Common myeloid progenitor, CD34-positive (primary cell): ENCODE data around the gene ATF7IP2.
"Not testable (repeated sequence)": the region's sequence is repeated elsewhere in the genome, so short reads cannot be mapped to it uniquely, and the experiment has no call there.

Experiments used
- CTCF ChIA-PET: fragments of 350-600 bp; sonication (Branson Sonifier 250); formaldehyde crosslinking; loops from one replicate; lab custom pipeline; 2021; ENCODE audit warnings: antibody characterized with exemption; lab: Charles Lee
- POLR2A ChIA-PET: fragments of 350-600 bp; sonication (Branson Sonifier 250); formaldehyde crosslinking; loops from one replicate; lab custom pipeline; 2021; ENCODE audit warnings: antibody characterized with exemption; lab: Charles Lee
- DNase-seq, 3 donors: peaks; one replicate each; pipeline versions ENCODE4 v3.0.0 to v3.0.0-alpha.2; 2013
- H3K27ac ChIP-seq, 2 experiments: 1 replicate in 1 of 2; 2 replicates in 1 of 2; pipeline ENCODE4 v1.7.0; 2013; ENCODE audit warnings: inconsistent platforms in 2 of 2, low read length in 2 of 2, mild to moderate bottlenecking in 2 of 2, low read depth in 1 of 2, moderate library complexity in 1 of 2; ENCODE audit not compliant: severe bottlenecking in 2 of 2, insufficient read depth in 1 of 2, poor library complexity in 1 of 2
- H3K27me3 ChIP-seq, 5 experiments: replicated peaks in 2 of 5; 1 replicate in 3 of 5; 2 replicates in 2 of 5; pipeline versions ENCODE4 v1.6.1 to v1.7.0; 2013; ENCODE audit warnings: low read length in 4 of 5, mild to moderate bottlenecking in 2 of 5, moderate library complexity in 2 of 5, inconsistent platforms in 1 of 5; ENCODE audit not compliant: insufficient read depth in 5 of 5, control insufficient read depth in 4 of 5
- H3K36me3 ChIP-seq, 4 experiments: 1 replicate in 2 of 4; 2 replicates in 2 of 4; pipeline versions ENCODE4 v1.6.1 to v1.7.0; 2013; ENCODE audit warnings: low read length in 3 of 4, control low read depth in 1 of 4, mild to moderate bottlenecking in 1 of 4; ENCODE audit not compliant: control insufficient read depth in 4 of 4, insufficient read depth in 4 of 4
- H3K4me1 ChIP-seq, 4 experiments: 1 replicate in 3 of 4; 2 replicates in 1 of 4; pipeline versions ENCODE4 v1.6.1 to v1.7.1; 2013; ENCODE audit warnings: low read length in 3 of 4, mild to moderate bottlenecking in 3 of 4, control low read depth in 1 of 4, inconsistent platforms in 1 of 4, moderate library complexity in 1 of 4; ENCODE audit not compliant: control insufficient read depth in 4 of 4, insufficient read depth in 4 of 4; ENCODE audit errors: control extremely low read depth in 1 of 4
- H3K4me3 ChIP-seq, 7 experiments: 1 replicate in 4 of 7; 2 replicates in 3 of 7; pipeline versions ENCODE4 v1.5.1 to v1.7.0; 2013; ENCODE audit warnings: mild to moderate bottlenecking in 7 of 7, low read length in 6 of 7, moderate library complexity in 6 of 7, inconsistent platforms in 2 of 7, low read depth in 2 of 7, control low read depth in 1 of 7; ENCODE audit not compliant: insufficient read depth in 4 of 7, control insufficient read depth in 1 of 7; ENCODE audit errors: extremely low read depth in 1 of 7
- H3K9me3 ChIP-seq, 5 experiments: 1 replicate in 4 of 5; 2 replicates in 1 of 5; pipeline versions ENCODE4 v1.6.1 to v1.7.1; 2013; ENCODE audit warnings: low read length in 4 of 5, mild to moderate bottlenecking in 2 of 5, inconsistent platforms in 1 of 5, low read depth in 1 of 5, moderate library complexity in 1 of 5; ENCODE audit not compliant: control insufficient read depth in 4 of 5, insufficient read depth in 2 of 5; ENCODE audit errors: control extremely low read depth in 1 of 5
- WGBS: methylation state at CpG from one replicate; pipeline ENCODE4 v1.1.5; 2013; ENCODE audit not compliant: insufficient coverage; 5-methylcytosine and 5-hydroxymethylcytosine counted together

ATF7IP2 gene

GRCh38 chr16:10362077-10362863 is 23.6 kb upstream of the ATF7IP2 start:
- CTCF ChIA-PET: interaction anchor here (1.1 to 1.7 kb wide), 4 partner anchors 11 to 48 kb away, joined by 4 to 7 read pairs (median 5); partner anchors contain the start of gene ATF7IP2
- H3K36me3 ChIP-seq: no peaks in the 10 kb centered on the region
- H3K4me1 ChIP-seq: peaks cover 4 to 9% (median 8%) of the 10 kb centered on the region in 4 experiments
- POLR2A ChIA-PET: interaction anchor here (0.6 to 1.3 kb wide), 3 partner anchors 24 to 505 kb away, joined by 3 to 8 read pairs (median 6); partner anchors contain the start of gene ATF7IP2
- H3K27me3 ChIP-seq: no peaks in the 10 kb centered on the region
- H3K4me3 ChIP-seq: peak overlapping the region in 2 of 7 experiments; percentile 25 to 40
- peak; percentile 93 to 99 (median 98) for DNase-seq
- H3K9me3 ChIP-seq: peaks cover 0 to 8% (median 5%) of the 10 kb centered on the region in 5 experiments
- 0% methylated on average over 3 of the region's 9 CpGs for WGBS
- peak overlapping the region; percentile 58 to 77 for H3K27ac ChIP-seq

GRCh38 chr16:10362864-10363197 is 23.0 kb upstream of the ATF7IP2 start:
- peak overlapping the region in 1 of 2 experiments; percentile 77 for H3K27ac ChIP-seq
- not testable (repeated sequence) for H3K36me3 ChIP-seq, H3K27me3 ChIP-seq, H3K4me3 ChIP-seq, DNase-seq, H3K9me3 ChIP-seq, H3K4me1 ChIP-seq
- POLR2A ChIA-PET: interaction anchor here (0.6 to 1.3 kb wide), 2 partner anchors 23 to 218 kb away, joined by 6 to 8 read pairs; partner anchors contain the start of gene ATF7IP2
- CTCF ChIA-PET: interaction anchor here (0.9 to 1.7 kb wide), 5 partner anchors 11 to 48 kb away, joined by 4 to 7 read pairs (median 5); partner anchors contain the start of gene ATF7IP2
- WGBS: 94% methylated on average over 3 of the region's 4 CpGs

GRCh38 chr16:10366619-10367018 is 19.2 kb upstream of the ATF7IP2 start:
- H3K27me3 ChIP-seq, CTCF ChIA-PET, DNase-seq, H3K36me3 ChIP-seq, H3K27ac ChIP-seq, H3K4me1 ChIP-seq, H3K4me3 ChIP-seq: not testable (repeated sequence)
- H3K9me3 ChIP-seq: peaks cover 0 to 14% (median 10%) of the 10 kb centered on the region in 5 experiments
- WGBS: 97% methylated on average over 3 of the region's 8 CpGs
- POLR2A ChIA-PET: interaction anchor here (0.6 kb wide), 1 partner anchor 15 kb away, joined by 4 read pairs; no protein-coding TSS in a partner anchor

GRCh38 chr16:10367616-10368188 is 18.2 kb upstream of the ATF7IP2 start:
- ChIA-PET CTCF (interaction anchor here (0.6 kb wide), 1 partner anchor 61 kb away, joined by 3 read pairs; no protein-coding TSS in a partner anchor), POLR2A (interaction anchor here (0.7 kb wide), 1 partner anchor 60 kb away, joined by 3 read pairs; no protein-coding TSS in a partner anchor)
- peaks cover 4 to 7% (median 5%) of the 10 kb centered on the region in 4 experiments for H3K4me1 ChIP-seq
- no CpG with 5 or more reads among the region's 5 CpGs for WGBS
- H3K4me3 ChIP-seq: no peak overlapping the region
- no peak overlapping the region for H3K27ac ChIP-seq
- H3K27me3 ChIP-seq: no peaks in the 10 kb centered on the region
- no peak for DNase-seq
- peaks cover 0 to 15% (median 6%) of the 10 kb centered on the region in 5 experiments for H3K9me3 ChIP-seq
- no peaks in the 10 kb centered on the region for H3K36me3 ChIP-seq

- no peaks in the 10 kb centered on the region for H3K36me3 ChIP-seq
- 100% methylated on average over 2 of the region's 2 CpGs for WGBS
- no peak overlapping the region for H3K27ac ChIP-seq
- CTCF ChIA-PET: interaction anchor here (0.7 kb wide), 1 partner anchor 22 kb away, joined by 3 read pairs; no protein-coding TSS in a partner anchor
- POLR2A ChIA-PET: no interaction called here
- no peak overlapping the region for H3K4me3 ChIP-seq
- no peak for DNase-seq
- peaks cover 1 to 18% (median 12%) of the 10 kb centered on the region in 5 experiments for H3K9me3 ChIP-seq
- H3K4me1 ChIP-seq: no peaks in the 10 kb centered on the region
- H3K27me3 ChIP-seq: no peaks in the 10 kb centered on the region
Observed at GRCh38 chr16:10368969-10369551, 16.8 kb upstream of the ATF7IP2 start.

DNA sequence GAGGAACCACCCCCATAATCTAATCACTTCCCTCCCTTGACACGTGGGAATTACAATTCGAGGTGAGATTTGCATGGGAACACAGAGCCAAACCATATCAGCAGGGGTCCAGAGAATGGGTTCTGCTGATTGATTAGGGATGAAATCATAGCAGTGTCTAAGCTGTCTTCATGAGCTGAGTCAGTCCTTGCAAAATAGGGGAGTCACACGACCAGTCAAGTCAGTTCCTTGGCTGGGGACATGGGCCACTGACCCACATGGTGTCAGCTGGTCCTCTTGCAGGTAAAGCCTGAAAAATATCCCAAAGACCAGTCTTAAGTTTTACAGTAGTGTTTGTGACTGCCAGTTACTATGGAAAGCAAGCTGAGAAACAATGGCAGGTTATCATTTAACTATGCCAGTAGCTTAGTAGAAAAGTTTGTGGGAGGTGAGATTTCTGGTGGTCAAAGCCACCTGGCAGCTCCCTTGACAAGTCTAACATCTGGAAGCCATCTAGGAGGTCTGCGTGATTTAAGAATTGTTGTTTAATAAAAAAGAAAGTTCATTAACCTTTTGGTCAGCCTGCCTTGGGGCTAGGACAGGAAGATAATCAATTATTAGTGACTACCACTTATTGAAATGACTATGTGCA is 15.7 kb upstream of the ATF7IP2 start:
- Histone ChIP-seq H3K36me3 (no peaks in the 10 kb centered on the region), H3K4me3 (no peak overlapping the region), H3K9me3 (peaks cover 1 to 18% (median 13%) of the 10 kb centered on the region in 5 experiments), H3K27ac (no peak overlapping the region), H3K4me1 (no peaks in the 10 kb centered on the region), H3K27me3 (no peaks in the 10 kb centered on the region)
- WGBS: 100% methylated on average over 1 of the region's 4 CpGs
- POLR2A ChIA-PET: no interaction called here
- DNase-seq: no peak
- CTCF ChIA-PET: no interaction called here
